ENCODE data around the gene RHPN2.
"Not testable (repeated sequence)": the region's sequence is repeated elsewhere in the genome, so short reads cannot be mapped to it uniquely, and the experiment has no call there.

The RHPN2 gene

DNA sequence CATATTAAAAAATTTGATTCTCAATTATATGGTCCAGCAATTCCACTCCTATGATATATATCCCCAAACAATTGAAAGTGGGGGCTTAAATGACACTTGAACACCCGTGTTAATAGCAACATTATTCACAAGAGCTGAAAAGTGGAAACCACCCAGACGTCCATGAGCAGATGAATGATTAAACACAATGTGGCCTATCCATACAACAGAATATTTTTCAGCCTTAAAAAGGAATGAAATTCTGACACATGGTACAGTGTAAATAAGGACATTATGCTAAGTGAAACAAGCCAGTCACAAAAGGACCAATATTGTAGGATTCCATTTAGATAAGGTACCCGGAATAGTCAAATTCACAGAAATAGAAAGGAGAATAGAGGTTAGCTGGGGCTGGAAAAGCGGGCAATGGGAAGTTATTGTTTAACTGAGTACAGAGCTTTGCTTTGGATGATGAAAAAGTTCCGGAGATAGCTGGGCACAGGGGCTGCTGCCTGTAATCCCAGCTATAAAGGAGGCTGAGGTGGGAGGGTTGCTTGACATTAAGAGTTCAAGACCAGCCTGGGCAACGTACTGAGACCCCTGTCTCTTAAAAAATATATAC is 61.2 kb downstream of the RHPN2 start:
- H3K27me3 ChIP-seq (ENCODE audit: control insufficient read depth, insufficient read depth, low read length, poor library complexity, severe bottlenecking); H3K4me1 ChIP-seq (ENCODE audit: control insufficient read depth, insufficient read depth, low read length); H3K9me3 ChIP-seq (ENCODE audit: control insufficient read depth, low read length); H3K4me3 ChIP-seq (ENCODE audit: insufficient read depth, low read depth, low read length); H3K36me3 ChIP-seq (ENCODE audit: control insufficient read depth, insufficient read depth, low read length); H3K27ac ChIP-seq (ENCODE audit: insufficient read depth, low read depth, low read length, poor library complexity, severe bottlenecking): not testable (repeated sequence)
- 88 to 96% methylated on average over 5 of the region's 6 CpGs for WGBS, 2 experiments

GRCh38 chr19:33002126-33002865 is 62.4 kb downstream of the RHPN2 start:
- H3K4me3 ChIP-seq (ENCODE audit: insufficient read depth, low read depth, low read length); H3K9me3 ChIP-seq (ENCODE audit: control insufficient read depth, low read length); H3K4me1 ChIP-seq (ENCODE audit: control insufficient read depth, insufficient read depth, low read length); H3K27me3 ChIP-seq (ENCODE audit: control insufficient read depth, insufficient read depth, low read length, poor library complexity, severe bottlenecking); H3K27ac ChIP-seq (ENCODE audit: insufficient read depth, low read depth, low read length, poor library complexity, severe bottlenecking); H3K36me3 ChIP-seq (ENCODE audit: control insufficient read depth, insufficient read depth, low read length): not testable (repeated sequence)
- whole genome bisulfite sequencing, 2 experiments = 94 to 96% methylated on average over 15 of the region's 15 CpGs

DNA sequence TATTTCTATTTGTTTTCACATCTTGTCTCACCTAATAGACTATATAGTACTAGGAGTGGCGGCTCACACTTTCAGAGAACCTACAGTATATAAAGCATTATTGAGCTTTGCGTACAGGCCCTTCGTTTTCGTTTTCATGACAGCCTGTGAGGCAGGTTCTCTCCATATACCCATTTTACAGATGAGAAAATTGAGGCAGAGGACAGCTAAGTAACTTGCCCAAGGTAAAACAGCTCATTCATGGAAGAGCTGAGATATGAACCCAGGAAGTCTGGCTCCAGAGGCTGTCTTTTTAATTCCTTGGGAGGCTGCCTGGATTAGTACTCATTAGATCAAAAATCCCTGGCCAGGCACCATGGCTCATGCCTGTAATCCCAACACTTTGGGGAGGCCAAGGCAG is 63.8 kb downstream of the RHPN2 start:
- Histone ChIP-seq H3K4me3 (ENCODE audit: insufficient read depth, low read depth, low read length) (no peak overlapping the region), H3K27me3 (ENCODE audit: control insufficient read depth, insufficient read depth, low read length, poor library complexity, severe bottlenecking) (no peaks in the 10 kb centered on the region), H3K36me3 (ENCODE audit: control insufficient read depth, insufficient read depth, low read length) (no peaks in the 10 kb centered on the region), H3K4me1 (ENCODE audit: control insufficient read depth, insufficient read depth, low read length) (no peaks in the 10 kb centered on the region), H3K9me3 (ENCODE audit: control insufficient read depth, low read length) (no peaks in the 10 kb centered on the region), H3K27ac (ENCODE audit: insufficient read depth, low read depth, low read length, poor library complexity, severe bottlenecking) (no peak overlapping the region)
- WGBS, 2 experiments = 95% methylated on average over 4 of the region's 4 CpGs

DNA sequence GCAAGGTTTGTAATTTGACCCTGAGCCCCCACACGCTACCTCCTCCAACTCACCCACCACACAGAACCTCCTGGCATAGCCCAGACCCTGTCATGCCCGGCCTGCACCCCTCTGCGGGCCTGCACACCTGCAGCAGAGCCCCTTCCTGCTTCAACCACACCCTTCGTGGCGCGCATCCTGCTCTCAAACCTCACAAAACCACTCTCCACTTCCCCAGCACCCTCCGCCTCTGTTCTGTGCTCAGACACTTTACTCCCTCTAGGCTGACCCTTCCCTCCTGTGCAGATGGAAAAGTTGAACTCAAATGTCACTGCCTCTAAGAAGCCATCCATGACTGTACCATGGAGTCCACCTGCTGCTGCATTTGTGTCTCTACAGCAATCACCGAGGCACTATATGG is 64.2 kb downstream of the RHPN2 start:
- no peaks in the 10 kb centered on the region for H3K36me3 ChIP-seq (ENCODE audit: control insufficient read depth, insufficient read depth, low read length)
- H3K27me3 ChIP-seq (ENCODE audit: control insufficient read depth, insufficient read depth, low read length, poor library complexity, severe bottlenecking) = no peaks in the 10 kb centered on the region
- no peak overlapping the region for H3K27ac ChIP-seq (ENCODE audit: insufficient read depth, low read depth, low read length, poor library complexity, severe bottlenecking)
- H3K4me1 ChIP-seq (ENCODE audit: control insufficient read depth, insufficient read depth, low read length) = no peaks in the 10 kb centered on the region
- WGBS, 2 experiments = 94% methylated on average over 8 of the region's 8 CpGs
- H3K9me3 ChIP-seq (ENCODE audit: control insufficient read depth, low read length) = no peaks in the 10 kb centered on the region
- H3K4me3 ChIP-seq (ENCODE audit: insufficient read depth, low read depth, low read length) = no peak overlapping the region

GRCh38 chr19:32998722-32999121 is 66.0 kb downstream of the RHPN2 start:
- H3K4me3 ChIP-seq (ENCODE audit: insufficient read depth, low read depth, low read length) = no peak overlapping the region
- H3K9me3 ChIP-seq (ENCODE audit: control insufficient read depth, low read length) = no peaks in the 10 kb centered on the region
- 92 to 94% methylated on average over 3 of the region's 3 CpGs for WGBS, 2 experiments
- H3K27me3 ChIP-seq (ENCODE audit: control insufficient read depth, insufficient read depth, low read length, poor library complexity, severe bottlenecking) = no peaks in the 10 kb centered on the region
- no peaks in the 10 kb centered on the region for H3K36me3 ChIP-seq (ENCODE audit: control insufficient read depth, insufficient read depth, low read length)
- H3K4me1 ChIP-seq (ENCODE audit: control insufficient read depth, insufficient read depth, low read length) = no peaks in the 10 kb centered on the region
- no peak overlapping the region for H3K27ac ChIP-seq (ENCODE audit: insufficient read depth, low read depth, low read length, poor library complexity, severe bottlenecking)

DNA sequence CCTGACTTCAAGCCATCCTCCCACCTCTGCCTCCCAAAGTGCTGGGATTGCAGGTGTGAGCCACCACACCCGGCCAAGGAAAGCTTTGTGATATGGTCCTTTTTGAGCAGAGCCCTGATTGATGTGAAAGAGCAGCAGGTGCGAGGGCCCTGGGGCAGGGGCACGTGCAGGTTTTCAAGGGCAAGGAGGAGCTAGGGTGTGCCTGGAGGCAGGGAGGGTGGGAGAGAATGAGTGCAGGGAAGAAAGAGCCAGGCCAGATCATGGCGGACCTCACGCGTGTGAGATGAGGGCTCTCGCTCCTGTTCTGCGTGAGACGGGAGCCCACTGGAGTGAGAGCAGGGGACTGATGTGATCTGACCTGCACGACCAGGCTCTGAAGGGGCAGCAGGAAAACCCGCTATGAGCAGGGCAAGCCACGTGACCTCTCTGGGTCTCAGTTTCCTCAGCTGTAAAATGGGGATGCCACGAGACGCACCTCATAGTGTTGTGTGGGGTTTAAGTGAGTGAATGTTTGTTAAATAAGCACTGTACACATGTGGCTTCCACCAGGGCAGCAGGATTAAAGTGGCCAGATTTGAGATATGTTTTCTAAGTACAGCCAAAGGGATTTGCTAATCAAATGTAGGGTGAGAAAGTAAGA is 66.9 kb downstream of the RHPN2 start:
- Histone ChIP-seq H3K27me3 (ENCODE audit: control insufficient read depth, insufficient read depth, low read length, poor library complexity, severe bottlenecking) (no peaks in the 10 kb centered on the region), H3K36me3 (ENCODE audit: control insufficient read depth, insufficient read depth, low read length) (no peaks in the 10 kb centered on the region), H3K4me1 (ENCODE audit: control insufficient read depth, insufficient read depth, low read length) (no peaks in the 10 kb centered on the region), H3K4me3 (ENCODE audit: insufficient read depth, low read depth, low read length) (no peak overlapping the region), H3K27ac (ENCODE audit: insufficient read depth, low read depth, low read length, poor library complexity, severe bottlenecking) (no peak overlapping the region), H3K9me3 (ENCODE audit: control insufficient read depth, low read length) (no peaks in the 10 kb centered on the region)
- WGBS, 2 experiments = 96% methylated on average over 14 of the region's 14 CpGs

- not testable (repeated sequence) for H3K27me3 ChIP-seq (ENCODE audit: control insufficient read depth, insufficient read depth, low read length, poor library complexity, severe bottlenecking); H3K27ac ChIP-seq (ENCODE audit: insufficient read depth, low read depth, low read length, poor library complexity, severe bottlenecking); H3K4me3 ChIP-seq (ENCODE audit: insufficient read depth, low read depth, low read length); H3K4me1 ChIP-seq (ENCODE audit: control insufficient read depth, insufficient read depth, low read length); H3K36me3 ChIP-seq (ENCODE audit: control insufficient read depth, insufficient read depth, low read length); H3K9me3 ChIP-seq (ENCODE audit: control insufficient read depth, low read length)
- 81 to 82% methylated on average over 7 of the region's 7 CpGs for WGBS, 2 experiments
Measured at GRCh38 chr19:32997061-32997464, 67.6 kb downstream of the RHPN2 start.

DNA sequence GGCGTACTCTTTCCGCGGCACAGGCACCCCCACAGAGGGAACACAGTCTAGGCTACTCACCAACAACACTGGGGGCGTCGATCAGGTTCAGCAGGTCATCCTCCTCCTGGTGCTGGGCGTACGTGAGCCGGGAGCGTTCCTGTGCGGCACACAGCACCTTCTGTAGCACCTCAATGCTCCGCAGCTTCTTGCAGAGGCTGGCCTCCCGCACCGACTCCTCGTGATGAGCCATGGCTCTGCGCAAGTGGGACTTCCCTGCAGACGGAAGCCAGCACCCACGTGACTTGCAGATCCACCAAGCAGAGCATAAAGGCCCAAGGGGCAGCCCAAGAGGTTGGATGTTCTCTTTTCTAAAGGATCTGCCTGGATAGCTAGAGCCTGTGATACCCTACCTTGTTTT is 68.7 kb downstream of the RHPN2 start:
- not testable (repeated sequence) for H3K4me3 ChIP-seq (ENCODE audit: insufficient read depth, low read depth, low read length); H3K27ac ChIP-seq (ENCODE audit: insufficient read depth, low read depth, low read length, poor library complexity, severe bottlenecking); H3K27me3 ChIP-seq (ENCODE audit: control insufficient read depth, insufficient read depth, low read length, poor library complexity, severe bottlenecking); H3K4me1 ChIP-seq (ENCODE audit: control insufficient read depth, insufficient read depth, low read length); H3K36me3 ChIP-seq (ENCODE audit: control insufficient read depth, insufficient read depth, low read length); H3K9me3 ChIP-seq (ENCODE audit: control insufficient read depth, low read length)
- WGBS, 2 experiments = 95% methylated on average over 17 of the region's 17 CpGs

GRCh38 chr19:32988724-32989123 is 76.0 kb downstream of the RHPN2 start:
- Histone ChIP-seq H3K4me3 (ENCODE audit: insufficient read depth, low read depth, low read length) (no peak overlapping the region), H3K27me3 (ENCODE audit: control insufficient read depth, insufficient read depth, low read length, poor library complexity, severe bottlenecking) (no peaks in the 10 kb centered on the region), H3K4me1 (ENCODE audit: control insufficient read depth, insufficient read depth, low read length) (no peaks in the 10 kb centered on the region), H3K9me3 (ENCODE audit: control insufficient read depth, low read length) (no peaks in the 10 kb centered on the region), H3K27ac (ENCODE audit: insufficient read depth, low read depth, low read length, poor library complexity, severe bottlenecking) (no peak overlapping the region), H3K36me3 (ENCODE audit: control insufficient read depth, insufficient read depth, low read length) (peaks cover 5% of the 10 kb centered on the region)
- 93 to 95% methylated on average over 5 of the region's 5 CpGs for WGBS, 2 experiments

- H3K4me1 ChIP-seq (ENCODE audit: control insufficient read depth, insufficient read depth, low read length); H3K9me3 ChIP-seq (ENCODE audit: control insufficient read depth, low read length); H3K36me3 ChIP-seq (ENCODE audit: control insufficient read depth, insufficient read depth, low read length); H3K4me3 ChIP-seq (ENCODE audit: insufficient read depth, low read depth, low read length); H3K27me3 ChIP-seq (ENCODE audit: control insufficient read depth, insufficient read depth, low read length, poor library complexity, severe bottlenecking); H3K27ac ChIP-seq (ENCODE audit: insufficient read depth, low read depth, low read length, poor library complexity, severe bottlenecking): not testable (repeated sequence)
- 92 to 93% methylated on average over 5 of the region's 5 CpGs for WGBS, 2 experiments
Measured at GRCh38 chr19:32988254-32988653, 76.4 kb downstream of the RHPN2 start.

All from ectodermal cell (in vitro differentiated cells).